Measurements from ENCODE around the gene DOK6. TPM values are rescaled to one million over a fixed set of nuclear protein-coding genes. Genes with fewer than 3 reads are reported as not detected.
A peak's percentile ranks its signal among the peaks of the same experiment; 100 is the strongest.

Gene DOK6
- total RNA-seq, 1 donor from 2014 or later = 0.43 TPM

- no peak overlapping the region for H2AFZ ChIP-seq (replicated peaks)
- H3K9me3 ChIP-seq (ENCODE audit: low read depth) = no peaks in the 10 kb centered on the region
- H3K36me3 Mint-ChIP-seq = no peaks in the 10 kb centered on the region
- no peaks in the 10 kb centered on the region for H3K9me3 Mint-ChIP-seq
- H3K4me3 Mint-ChIP-seq = no peak overlapping the region
- TF ChIP-seq EZH2 (IDR thresholded peaks at IDR 0.05) = no peak
- no peak for TF ChIP-seq EZH2phosphoT487 (IDR thresholded peaks at IDR 0.05)
- no peak for TF ChIP-seq CTCF (IDR thresholded peaks at IDR 0.05)
- no peak for DNase-seq (ENCODE audit: low spot score)
- H3K27me3 Mint-ChIP-seq (ENCODE audit: insufficient read depth, low read depth) = no peaks in the 10 kb centered on the region
- no peaks in the 10 kb centered on the region for H3K27me3 ChIP-seq
- H3K4me3 ChIP-seq = no peak overlapping the region
- no peaks in the 10 kb centered on the region for H3K4me1 ChIP-seq
- H3K4me1 Mint-ChIP-seq = peaks cover 5% of the 10 kb centered on the region
- no peak overlapping the region for H3K27ac ChIP-seq
- H3F3A ChIP-seq (ENCODE audit: low read depth) = no peaks in the 10 kb centered on the region
- H3K36me3 ChIP-seq = no peaks in the 10 kb centered on the region
- no peak overlapping the region for H3K4me2 ChIP-seq
- H3K9ac ChIP-seq = no peak overlapping the region
- H3K79me2 ChIP-seq (ENCODE audit: low read depth) = no peaks in the 10 kb centered on the region
- H4K20me1 ChIP-seq (ENCODE audit: low read depth) = no peaks in the 10 kb centered on the region
- peak overlapping the region; percentile 14 for H3K27ac Mint-ChIP-seq
Measured at GRCh38 chr18:69537183-69537582, 136.5 kb downstream of the DOK6 start.

- H3K9ac ChIP-seq = no peak overlapping the region
- peaks cover 5% of the 10 kb centered on the region for H3K4me1 Mint-ChIP-seq
- H3K27me3 ChIP-seq = no peaks in the 10 kb centered on the region
- H3K27me3 Mint-ChIP-seq (ENCODE audit: insufficient read depth, low read depth) = no peaks in the 10 kb centered on the region
- no peak overlapping the region for H3K27ac Mint-ChIP-seq
- no peak overlapping the region for H2AFZ ChIP-seq (replicated peaks)
- no peaks in the 10 kb centered on the region for H3K4me1 ChIP-seq
- H3F3A ChIP-seq (ENCODE audit: low read depth) = no peaks in the 10 kb centered on the region
- H3K79me2 ChIP-seq (ENCODE audit: low read depth) = no peaks in the 10 kb centered on the region
- TF ChIP-seq EZH2 (IDR thresholded peaks at IDR 0.05) = no peak
- TF ChIP-seq EZH2phosphoT487 (IDR thresholded peaks at IDR 0.05) = no peak
- TF ChIP-seq CTCF (IDR thresholded peaks at IDR 0.05) = no peak
- no peak overlapping the region for H3K4me3 Mint-ChIP-seq
- H3K36me3 Mint-ChIP-seq = peaks cover 2% of the 10 kb centered on the region
- DNase-seq (ENCODE audit: low spot score) = no peak
- H3K4me2 ChIP-seq = no peak overlapping the region
- H3K36me3 ChIP-seq = no peaks in the 10 kb centered on the region
- no peaks in the 10 kb centered on the region for H4K20me1 ChIP-seq (ENCODE audit: low read depth)
- no peak overlapping the region for H3K27ac ChIP-seq
- no peak overlapping the region for H3K4me3 ChIP-seq
- H3K9me3 ChIP-seq (ENCODE audit: low read depth) = no peaks in the 10 kb centered on the region
- H3K9me3 Mint-ChIP-seq = no peaks in the 10 kb centered on the region
Measured at GRCh38 chr18:69538849-69539248, 138.2 kb downstream of the DOK6 start.

GRCh38 chr18:69539404-69539803, 138.7 kb downstream of the DOK6 start:
- Mint-ChIP-seq H3K9me3 (no peaks in the 10 kb centered on the region), H3K4me3 (no peak overlapping the region), H3K27me3 (ENCODE audit: insufficient read depth, low read depth) (no peaks in the 10 kb centered on the region), H3K36me3 (peaks cover 2% of the 10 kb centered on the region), H3K4me1 (peaks cover 5% of the 10 kb centered on the region), H3K27ac (no peak overlapping the region)
- Histone ChIP-seq H3K9ac (no peak overlapping the region), H3K36me3 (no peaks in the 10 kb centered on the region), H3K79me2 (ENCODE audit: low read depth) (no peaks in the 10 kb centered on the region), H2AFZ (replicated peaks) (no peak overlapping the region), H3K4me2 (no peak overlapping the region), H3K27me3 (no peaks in the 10 kb centered on the region), H3F3A (ENCODE audit: low read depth) (no peaks in the 10 kb centered on the region), H3K9me3 (ENCODE audit: low read depth) (no peaks in the 10 kb centered on the region), H3K27ac (no peak overlapping the region), H3K4me3 (no peak overlapping the region), H3K4me1 (no peaks in the 10 kb centered on the region), H4K20me1 (ENCODE audit: low read depth) (no peaks in the 10 kb centered on the region)
- no peak for TF ChIP-seq EZH2 (IDR thresholded peaks at IDR 0.05)
- no peak for DNase-seq (ENCODE audit: low spot score)

GRCh38 chr18:69556228-69556627, 155.5 kb downstream of the DOK6 start:
- no peak overlapping the region for H3K27ac ChIP-seq
- H3K4me3 Mint-ChIP-seq = no peak overlapping the region
- no peaks in the 10 kb centered on the region for H3K36me3 Mint-ChIP-seq
- H3F3A ChIP-seq (ENCODE audit: low read depth) = peaks cover 15% of the 10 kb centered on the region
- H4K20me1 ChIP-seq (ENCODE audit: low read depth) = no peaks in the 10 kb centered on the region
- TF ChIP-seq EZH2 (IDR thresholded peaks at IDR 0.05) = no peak
- no peak for TF ChIP-seq EZH2phosphoT487 (IDR thresholded peaks at IDR 0.05)
- no peak for TF ChIP-seq CTCF (IDR thresholded peaks at IDR 0.05)
- no peak overlapping the region for H3K4me2 ChIP-seq
- H3K27ac Mint-ChIP-seq = peak overlapping the region; percentile 85
- no peaks in the 10 kb centered on the region for H3K36me3 ChIP-seq
- H3K9ac ChIP-seq = no peak overlapping the region
- no peak overlapping the region for H2AFZ ChIP-seq (replicated peaks)
- peaks cover 46% of the 10 kb centered on the region for H3K4me1 ChIP-seq
- H3K4me1 Mint-ChIP-seq = peaks cover 34% of the 10 kb centered on the region
- no peak for DNase-seq (ENCODE audit: low spot score)
- no peak overlapping the region for H3K4me3 ChIP-seq
- H3K9me3 ChIP-seq (ENCODE audit: low read depth) = no peaks in the 10 kb centered on the region
- H3K79me2 ChIP-seq (ENCODE audit: low read depth) = no peaks in the 10 kb centered on the region
- no peaks in the 10 kb centered on the region for H3K27me3 Mint-ChIP-seq (ENCODE audit: insufficient read depth, low read depth)
- no peaks in the 10 kb centered on the region for H3K27me3 ChIP-seq
- H3K9me3 Mint-ChIP-seq = no peaks in the 10 kb centered on the region
